Fibroblast of skin of right quadriceps (primary cell): Measurements from ENCODE around the gene METTL2A.
"Not testable (repeated sequence)": the region's sequence is repeated elsewhere in the genome, so short reads cannot be mapped to it uniquely, and the experiment has no call there.

Experiments used
- DNase-seq: peaks from one replicate; pipeline ENCODE4 v3.0.0-alpha.2; 2013

The METTL2A gene

GRCh38 chr17:62473030-62473982, 49.6 kb downstream of the METTL2A start:
- DNase-seq: not testable (repeated sequence)

GRCh38 chr17:62477111-62477510, 53.4 kb downstream of the METTL2A start:
- not testable (repeated sequence) for DNase-seq

- peak; percentile 15 for DNase-seq
These were observed 54.2 kb downstream of the METTL2A start for GRCh38 chr17:62477718-62478408.

GRCh38 chr17:62478424-62478879, 54.8 kb downstream of the METTL2A start, which contains the start of gene TLK2:
TLK2 (plus strand) TSS chr17:62478825; CDS start chr17:62481126, 2,301 bp downstream.
- DNase-seq: peak; percentile 85

- DNase-seq: peak; percentile 19
These were observed 55.4 kb downstream of the METTL2A start for GRCh38 chr17:62478880-62479638.

GRCh38 chr17:62479639-62480258, 56.1 kb downstream of the METTL2A start:
- peak; percentile 8 for DNase-seq

GRCh38 chr17:62482553-62482952, 58.9 kb downstream of the METTL2A start:
- not testable (repeated sequence) for DNase-seq

GRCh38 chr17:62490990-62491389, 67.3 kb downstream of the METTL2A start:
- not testable (repeated sequence) for DNase-seq

- not testable (repeated sequence) for DNase-seq
These were observed 69.5 kb downstream of the METTL2A start for GRCh38 chr17:62493049-62493655.

GRCh38 chr17:62494073-62494472, 70.4 kb downstream of the METTL2A start:
- DNase-seq: not testable (repeated sequence)

- DNase-seq: not testable (repeated sequence)
These were observed 72.6 kb downstream of the METTL2A start for GRCh38 chr17:62496344-62496743.

GRCh38 chr17:62498796-62499195, 75.1 kb downstream of the METTL2A start:
- peak; percentile 4 for DNase-seq
